ENCODE data around the gene ZFAND3.

GRCh38 chr6:37820718-37821079, 1.2 kb downstream of the ZFAND3 start:
- TF ChIP-seq CTCF (IDR thresholded peaks at IDR 0.05): no peak
- no peak for TF ChIP-seq POLR2A (IDR thresholded peaks at IDR 0.05)

Measured in testis (tissue), 2 donors.